ENCODE measurements around the gene CCDC69.

CCDC69 gene

DNA sequence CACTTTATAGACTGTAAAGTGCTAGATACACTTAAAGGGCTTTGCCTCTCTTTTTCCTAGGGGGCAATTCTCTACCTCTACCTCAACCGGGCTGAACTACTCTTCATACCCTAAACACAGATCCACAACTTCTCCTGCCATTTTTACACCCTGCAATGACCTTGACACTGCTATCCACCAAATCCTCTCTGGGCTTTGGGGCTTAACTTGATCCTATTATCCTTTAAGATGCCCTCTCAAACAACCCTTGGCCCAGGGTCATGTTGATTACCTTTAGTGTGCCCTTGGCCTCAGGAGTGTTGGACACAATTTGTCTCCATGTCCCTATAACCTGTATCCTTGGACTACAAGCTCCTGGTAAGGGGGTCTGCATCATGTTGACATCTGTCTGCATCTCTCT lies 85.8 kb downstream of the CCDC69 start:
- DNase-seq, result no peak

DNA sequence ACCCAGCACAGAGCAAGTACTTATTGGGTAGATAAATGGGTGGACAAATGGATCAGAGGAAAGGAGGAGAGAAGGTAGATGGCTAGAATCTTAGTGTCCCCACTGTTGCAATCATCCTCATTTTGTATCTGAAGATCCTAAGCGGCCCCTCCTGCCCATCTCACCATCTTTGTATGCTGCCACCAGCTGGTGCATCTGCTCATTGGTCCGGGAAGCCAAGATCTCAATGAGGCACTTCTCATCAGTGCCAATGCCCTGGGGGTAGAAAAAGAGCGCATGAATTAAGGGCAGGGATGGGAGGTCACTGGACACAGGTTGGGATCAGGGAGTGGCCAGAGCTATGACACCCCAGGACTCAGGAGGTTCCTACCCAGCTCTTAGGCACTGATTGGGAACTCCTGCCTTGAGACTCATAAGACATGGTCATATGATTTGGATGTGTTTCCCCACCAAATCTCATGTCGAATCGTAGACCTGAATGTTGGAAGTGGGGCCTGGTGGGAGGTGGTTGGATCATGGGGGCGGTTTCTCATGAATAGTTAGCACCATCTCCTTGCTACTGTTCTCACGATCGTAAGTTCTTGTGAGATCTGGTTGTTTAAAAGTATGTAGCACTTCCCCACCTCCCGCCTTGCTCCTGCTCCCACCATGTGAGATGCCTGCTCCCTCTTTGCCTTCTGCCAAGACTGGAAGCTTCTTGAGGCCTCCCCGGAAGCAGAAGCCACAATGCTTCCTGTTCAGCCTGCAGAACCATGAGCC lies 86.6 kb downstream of the CCDC69 start:
- DNase-seq, result no peak

DNA sequence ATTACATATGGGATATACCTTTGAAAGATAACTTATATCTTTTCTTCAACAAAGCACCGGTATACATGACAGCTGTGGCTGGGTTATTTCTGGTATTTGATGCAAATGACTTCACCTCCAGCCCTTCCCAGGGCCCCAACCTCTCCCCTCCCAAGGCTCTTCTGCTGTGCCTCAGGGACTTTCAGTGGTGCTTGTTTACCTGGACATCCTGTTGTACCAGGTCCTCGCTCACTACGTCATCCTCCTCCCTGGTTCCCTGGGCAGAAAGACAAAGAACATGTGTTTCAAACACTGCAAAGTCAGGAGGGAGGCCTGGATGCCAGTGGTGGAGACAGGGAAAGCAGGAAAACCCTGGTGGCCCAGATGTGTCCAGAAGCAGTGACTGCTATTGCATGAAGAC lies 89.7 kb downstream of the CCDC69 start:
- no peak for DNase-seq

DNA sequence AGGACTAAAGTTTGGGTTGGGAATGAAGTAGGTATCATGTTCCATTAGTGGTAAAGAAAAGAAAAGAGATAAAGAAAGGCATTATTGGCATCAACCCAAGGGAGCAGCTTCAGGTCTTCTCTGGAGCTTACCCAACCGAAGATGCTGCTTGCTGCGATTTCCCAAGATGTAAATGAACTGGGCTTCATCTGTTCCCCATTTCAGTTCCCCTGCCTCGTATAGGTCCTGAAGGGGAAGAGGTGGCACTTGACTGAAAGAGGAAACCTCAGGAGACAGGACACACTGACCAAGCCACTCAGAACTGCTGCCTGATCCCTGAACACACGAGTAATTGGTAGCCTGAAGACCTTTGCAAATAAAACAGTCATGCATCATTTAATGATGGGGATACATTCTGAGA lies 90.9 kb downstream of the CCDC69 start:
- peak; percentile 35 for DNase-seq

Measured in GDM1 (cell line).